GM12801 (cell line): ENCODE data around the gene EP400.

Source experiments
- TF ChIP-seq, protein P1 (sequence below): IDR thresholded peaks from one replicate; pipeline ENCODE4 v1.5.1; 2011; ENCODE audit warnings: control low read depth; ENCODE audit not compliant: insufficient read length; ENCODE audit errors: extremely low read depth

Gene EP400

DNA sequence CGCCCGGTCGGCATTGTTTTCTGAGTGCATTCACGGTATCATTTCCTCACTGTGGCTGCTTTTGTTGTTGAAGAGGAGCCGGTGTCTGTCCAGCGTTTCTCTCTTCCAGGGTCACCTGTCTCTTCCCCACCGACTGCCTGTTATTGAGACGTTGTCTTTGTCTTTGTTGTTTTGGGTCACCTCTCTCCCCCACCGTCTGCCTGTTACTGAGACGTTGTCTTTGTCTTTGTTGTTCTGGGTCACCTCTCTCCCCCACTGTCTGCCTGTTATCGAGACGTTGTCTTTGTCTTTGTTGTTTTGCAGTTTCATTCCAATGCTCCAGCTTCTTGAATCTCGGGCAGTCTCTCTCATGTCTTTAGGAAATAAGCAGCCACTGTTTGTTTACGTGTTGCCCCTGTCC, 124.5 kb downstream of the EP400 start:
- TF ChIP-seq, protein P1, sequence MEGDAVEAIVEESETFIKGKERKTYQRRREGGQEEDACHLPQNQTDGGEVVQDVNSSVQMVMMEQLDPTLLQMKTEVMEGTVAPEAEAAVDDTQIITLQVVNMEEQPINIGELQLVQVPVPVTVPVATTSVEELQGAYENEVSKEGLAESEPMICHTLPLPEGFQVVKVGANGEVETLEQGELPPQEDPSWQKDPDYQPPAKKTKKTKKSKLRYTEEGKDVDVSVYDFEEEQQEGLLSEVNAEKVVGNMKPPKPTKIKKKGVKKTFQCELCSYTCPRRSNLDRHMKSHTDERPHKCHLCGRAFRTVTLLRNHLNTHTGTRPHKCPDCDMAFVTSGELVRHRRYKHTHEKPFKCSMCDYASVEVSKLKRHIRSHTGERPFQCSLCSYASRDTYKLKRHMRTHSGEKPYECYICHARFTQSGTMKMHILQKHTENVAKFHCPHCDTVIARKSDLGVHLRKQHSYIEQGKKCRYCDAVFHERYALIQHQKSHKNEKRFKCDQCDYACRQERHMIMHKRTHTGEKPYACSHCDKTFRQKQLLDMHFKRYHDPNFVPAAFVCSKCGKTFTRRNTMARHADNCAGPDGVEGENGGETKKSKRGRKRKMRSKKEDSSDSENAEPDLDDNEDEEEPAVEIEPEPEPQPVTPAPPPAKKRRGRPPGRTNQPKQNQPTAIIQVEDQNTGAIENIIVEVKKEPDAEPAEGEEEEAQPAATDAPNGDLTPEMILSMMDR, result no peak

DNA sequence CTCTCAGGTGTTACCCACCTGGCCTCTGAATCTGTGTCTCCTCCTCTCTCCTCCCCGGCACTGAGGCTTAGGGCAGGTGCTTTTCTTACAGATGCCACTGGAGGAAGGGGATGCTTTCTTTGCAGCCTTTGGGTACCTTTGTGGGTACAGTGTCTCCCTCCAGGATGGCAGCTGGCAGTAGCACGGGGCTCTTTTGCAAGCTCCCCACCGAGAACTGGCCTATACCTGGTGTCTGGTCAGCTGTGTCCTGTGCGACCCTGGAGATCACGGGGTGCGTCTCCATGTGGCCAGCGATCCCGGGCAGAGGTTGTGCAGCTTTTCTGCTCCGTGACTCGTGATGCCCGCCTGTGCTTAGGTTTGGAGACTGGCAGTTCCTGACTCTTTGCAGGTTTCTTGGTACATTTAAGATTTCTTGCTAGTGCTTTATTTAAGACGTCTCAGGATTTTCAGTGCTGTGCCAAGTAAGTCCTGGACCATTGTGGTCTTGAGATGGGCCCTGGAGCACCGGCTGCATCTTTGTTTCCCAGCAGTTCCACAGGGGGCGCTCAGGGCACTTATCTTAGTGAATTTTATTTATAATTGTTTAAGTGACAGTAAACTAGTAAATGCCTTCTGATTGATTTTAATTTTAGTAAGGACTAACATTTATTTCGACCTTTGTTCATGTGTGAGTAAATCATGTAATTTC, 125.4 kb downstream of the EP400 start:
- TF ChIP-seq, protein P1, result no peak

DNA sequence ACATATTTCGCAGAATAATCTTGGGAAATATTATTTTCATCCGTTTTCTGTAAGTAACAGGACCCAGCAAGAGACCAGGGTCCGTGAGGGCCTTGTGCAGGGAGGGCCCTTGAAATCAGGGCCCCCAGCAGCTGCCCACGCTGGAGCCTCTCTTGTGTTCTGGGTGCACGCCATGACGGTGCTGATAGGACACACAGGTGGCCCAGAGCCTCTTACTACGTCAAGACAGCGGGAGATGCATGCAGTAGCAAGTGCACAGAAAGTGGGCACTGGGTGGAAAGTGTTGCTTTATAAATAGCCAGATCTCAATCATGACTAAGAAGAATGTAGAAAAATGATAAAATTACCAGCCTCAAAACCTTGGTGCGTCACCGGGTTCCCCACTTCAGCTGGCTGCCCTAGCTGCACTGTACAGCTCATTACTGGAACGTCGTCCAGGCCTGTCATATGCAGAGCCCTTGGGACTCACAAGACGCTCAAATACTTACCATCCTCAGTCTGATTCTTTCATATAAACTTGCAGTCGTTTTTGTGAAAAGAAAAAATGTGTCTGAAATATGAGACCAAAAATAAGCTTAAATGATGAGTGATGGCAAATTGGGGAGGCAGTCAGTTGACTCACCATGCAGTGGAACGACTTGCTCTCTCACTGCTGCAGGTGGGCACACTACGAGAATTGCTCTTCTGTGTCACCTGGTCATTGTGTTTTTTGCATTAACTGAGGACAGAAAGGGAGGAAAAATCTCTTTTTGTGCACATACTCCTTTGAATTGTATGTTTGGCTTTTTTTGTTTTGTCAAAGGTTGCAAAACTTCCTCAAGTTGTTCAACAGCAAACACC, 126.2 kb downstream of the EP400 start:
- TF ChIP-seq, protein P1, result no peak

DNA sequence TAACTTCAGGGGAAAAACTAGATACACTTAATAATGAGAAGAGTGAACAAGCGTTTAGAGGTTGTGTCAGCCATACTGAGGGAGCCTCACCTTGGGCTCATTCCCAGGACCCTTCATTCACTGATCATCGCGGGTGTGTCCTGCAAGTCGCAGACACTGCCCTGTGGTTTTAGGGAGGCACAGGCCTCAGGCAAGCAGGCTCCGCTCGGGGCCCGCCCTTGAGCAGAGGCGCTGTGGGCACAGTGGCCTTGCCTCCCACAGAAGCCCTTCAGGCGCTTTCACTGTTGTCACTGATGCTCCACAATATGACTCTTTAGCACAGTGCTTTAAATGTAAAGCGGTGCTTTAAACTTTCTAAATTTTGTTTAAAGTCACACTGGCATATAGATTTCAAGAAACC, 127.0 kb downstream of the EP400 start:
- TF ChIP-seq, protein P1, result no peak

DNA sequence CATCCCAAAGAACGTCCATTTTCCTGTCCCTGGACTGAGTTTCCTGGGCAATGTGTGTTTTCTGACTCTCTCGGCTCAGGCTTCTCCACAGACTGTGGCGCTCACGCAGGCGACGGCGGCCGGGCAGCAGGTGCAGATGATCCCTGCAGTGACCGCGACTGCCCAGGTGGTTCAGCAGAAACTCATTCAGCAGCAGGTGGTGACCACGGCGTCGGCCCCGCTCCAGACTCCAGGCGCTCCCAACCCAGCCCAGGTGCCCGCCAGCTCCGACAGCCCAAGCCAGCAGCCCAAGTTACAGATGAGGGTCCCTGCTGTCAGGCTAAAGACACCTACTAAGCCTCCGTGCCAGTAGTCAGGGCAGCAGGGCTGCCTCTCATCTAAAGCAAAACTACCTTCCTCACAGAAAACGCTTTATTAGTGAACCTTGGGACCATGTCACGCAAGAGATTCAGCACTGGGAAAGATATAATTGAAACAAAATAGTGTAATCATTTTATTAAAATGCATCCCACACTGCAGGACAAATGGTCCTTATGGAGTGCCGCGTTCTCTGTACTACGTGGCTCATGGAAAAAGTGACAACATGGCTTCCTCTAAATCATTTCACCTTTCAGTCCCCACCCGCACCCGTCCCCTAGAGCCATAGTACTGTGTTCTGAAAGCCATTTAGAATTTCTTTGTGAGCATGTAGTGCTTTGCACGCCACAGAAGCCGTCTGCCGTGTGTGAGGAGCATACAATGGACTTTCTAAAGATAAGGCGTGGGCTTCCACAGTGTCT, 127.8 kb downstream of the EP400 start:
- TF ChIP-seq, protein P1, result no peak

DNA sequence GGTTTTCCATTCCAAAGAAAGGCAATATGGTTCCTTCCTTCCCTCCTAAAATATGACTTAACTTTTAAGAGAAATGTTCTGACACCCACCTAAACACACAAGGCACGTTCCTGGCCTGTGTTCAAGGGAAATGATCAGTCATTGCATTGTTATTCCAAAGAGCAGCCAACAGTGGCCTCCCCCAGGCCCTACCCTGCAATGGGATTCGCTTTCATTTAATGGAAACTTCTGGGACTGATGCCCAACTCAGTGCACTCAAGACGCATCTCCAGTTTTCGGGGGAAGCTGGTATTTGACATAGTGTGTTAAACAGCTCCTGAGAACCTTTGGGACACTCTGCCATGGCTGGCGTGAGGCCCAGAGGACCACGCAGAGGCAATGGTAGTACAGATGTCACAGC, 128.4 kb downstream of the EP400 start:
- TF ChIP-seq, protein P1, result no peak

DNA sequence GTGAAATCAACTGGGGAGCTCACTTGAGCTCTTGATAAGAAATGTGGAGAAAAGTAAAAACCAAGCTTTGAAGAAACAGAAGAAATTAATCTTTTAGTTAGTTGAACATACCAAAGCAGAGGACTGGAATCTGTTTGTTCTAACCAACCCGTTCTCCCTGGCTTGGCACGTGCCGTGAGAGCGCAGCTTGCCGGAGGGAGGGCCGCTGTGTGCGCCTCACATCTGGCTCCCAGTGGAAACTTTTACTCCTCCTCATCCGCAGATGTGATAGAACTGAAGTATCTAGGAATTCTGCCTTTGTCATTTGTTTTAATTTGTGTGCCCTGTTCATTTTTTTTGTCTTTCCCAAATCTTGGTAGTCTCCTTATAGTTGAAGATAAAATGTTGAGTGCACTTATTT, 129.5 kb downstream of the EP400 start:
- TF ChIP-seq, protein P1, result no peak
